Stomach (tissue), 9 donors: ENCODE data around the gene ZNF716. TPM values are rescaled to one million over a fixed set of nuclear protein-coding genes. Genes with fewer than 3 reads are reported as not detected.

ENCODE experiments used
- DNase-seq, 2 donors: peaks; one replicate each; pipeline versions ENCODE4 v3.0.0 to v3.0.0-alpha.2; 2013 to 2019
- H3K27ac ChIP-seq, 5 donors: fragments of 200-600 bp in 4 of 5; sonication (generic) in 4 of 5; one replicate each; pipeline ENCODE4 v1.5.1; 2013 to 2019; ENCODE audit warnings: mild to moderate bottlenecking in 1 of 5, moderate library complexity in 1 of 5
- H3K27me3 ChIP-seq, 3 donors: fragments of 200-600 bp; sonication (generic); one replicate each; pipeline ENCODE4 v1.5.1; 2017 to 2019; ENCODE audit warnings: mixed run types in 1 of 3
- H3K36me3 ChIP-seq, 4 donors: fragments of 200-600 bp; sonication (generic); 1 replicate in 3 of 4; 2 replicates in 1 of 4; pipeline ENCODE4 v1.5.1; 2016 to 2019
- H3K4me1 ChIP-seq, 4 donors: fragments of 200-600 bp; sonication (generic); one replicate each; pipeline ENCODE4 v1.5.1; 2016 to 2019
- H3K4me3 ChIP-seq, 4 donors: fragments of 200-600 bp; sonication (generic) in 3 of 4; one replicate each; pipeline ENCODE4 v1.5.1; 2016 to 2019; ENCODE audit warnings: mild to moderate bottlenecking in 1 of 4
- H3K9me3 ChIP-seq, 4 donors: fragments of 200-600 bp; sonication (generic); one replicate each; pipeline ENCODE4 v1.5.1; 2016 to 2019
- CTCF ChIP-seq, 7 experiments: fragments of 450-650 bp in 4 of 7; fragments of 200-600 bp in 3 of 7; sonication (generic) in 3 of 7; IDR thresholded peaks; one replicate each; pipeline ENCODE4 v1.5.1; 2016 to 2019; ENCODE audit warnings: antibody characterized with exemption in 7 of 7, control low read depth in 2 of 7, mild to moderate bottlenecking in 1 of 7
- EP300 ChIP-seq: sonication (generic); formaldehyde crosslinking; IDR thresholded peaks from one replicate; pipeline ENCODE4 v1.6.1; 2017; ENCODE audit warnings: antibody characterized with exemption
- POLR2A ChIP-seq, 4 donors: fragments of 450-650 bp; IDR thresholded peaks; one replicate each; pipeline ENCODE4 v1.6.1; 2016; ENCODE audit warnings: antibody characterized with exemption in 4 of 4, control low read depth in 2 of 4, mild to moderate bottlenecking in 1 of 4, moderate library complexity in 1 of 4
- POLR2AphosphoS5 ChIP-seq, 3 donors: sonication (generic); formaldehyde crosslinking; IDR thresholded peaks; one replicate each; pipeline ENCODE4 v1.6.1; 2016; ENCODE audit warnings: antibody characterized with exemption in 3 of 3
- WGBS, 5 donors: extraction: QIAGEN DNeasy Blood & Tissue Kit in 3 of 5; methylation state at CpG; one replicate each; pipeline versions ENCODE4 v1.1.5 to v1.1.7; 2013 to 2018; 5-methylcytosine and 5-hydroxymethylcytosine counted together
- intact Hi-C: fragments of 100-400 bp; cut with DNase I; formaldehyde crosslinking; loops from one replicate; pipeline ENCODE4 v1.15.1; 2023; ENCODE audit warnings: low total_unique reads
- polyA plus RNA-seq, 3 donors: library from polyadenylated mRNA; stranded (reverse); fragments of 200-250 nt; gene quantifications; one replicate each; pipeline ENCODE4 v1.2.3, GENCODE V29; 2013
- small RNA-seq, 4 donors: library from RNA; depleted of rRNA; stranded (forward); fragments of <200 nt; gene quantifications; one replicate each; pipeline ENCODE3, GENCODE V24; 2016
- total RNA-seq, 5 donors: library from RNA; depleted of rRNA; stranded (reverse); fragments of >200 nt; gene quantifications; one replicate each; pipeline versions ENCODE4 v1.1.0 to v1.2.3, GENCODE V29; 2014 to 2016
- donor health status: healthy with polysubstance abuse.
- donor health status: Bipolar disorder and iron deficiency.
- donor health status: healthy.

ZNF716 gene
- total and polyA plus RNA-seq, 8 donors = 0.18 TPM; not detected in 7

- Histone ChIP-seq H3K36me3 (no peaks in the 10 kb centered on the region), H3K4me3 (no peak overlapping the region), H3K27me3 (no peaks in the 10 kb centered on the region), H3K27ac (no peak overlapping the region), H3K9me3 (peaks cover 7 to 78% (median 52%) of the 10 kb centered on the region in 4 donors), H3K4me1 (no peaks in the 10 kb centered on the region)
- no peak for TF ChIP-seq EP300
- no peak for TF ChIP-seq POLR2A (IDR thresholded peaks at IDR 0.05)
- no peak for TF ChIP-seq POLR2AphosphoS5 (IDR thresholded peaks at IDR 0.05)
- TF ChIP-seq CTCF (IDR thresholded peaks at IDR 0.05) = no peak
- DNase-seq = no peak
- intact Hi-C loops = no loop called here
- 58 to 69% (median 63%) methylated on average over 6 of the region's 6 CpGs for WGBS, 5 donors
Measured at GRCh38 chr7:57496395-57496794, 46.4 kb downstream of the ZNF716 start.

GRCh38 chr7:57505176-57505575 is 55.2 kb downstream of the ZNF716 start:
- H3K27me3 ChIP-seq = no peaks in the 10 kb centered on the region
- TF ChIP-seq POLR2AphosphoS5 (IDR thresholded peaks at IDR 0.05) = no peak
- no peak for TF ChIP-seq CTCF (IDR thresholded peaks at IDR 0.05)
- no peak for TF ChIP-seq EP300
- no peak for TF ChIP-seq POLR2A (IDR thresholded peaks at IDR 0.05)
- WGBS, 5 donors = 38 to 89% (median 73%) methylated on average over 1 of the region's 1 CpG
- peaks cover 0 to 60% (median 32%) of the 10 kb centered on the region in 4 donors for H3K9me3 ChIP-seq
- no peak overlapping the region for H3K4me3 ChIP-seq
- DNase-seq = no peak
- no peak overlapping the region for H3K27ac ChIP-seq
- H3K4me1 ChIP-seq = no peaks in the 10 kb centered on the region
- H3K36me3 ChIP-seq = no peaks in the 10 kb centered on the region
- intact Hi-C loops = no loop called here

Small RNAs within 50 kb of the gene (small RNA-seq; reads per million reads assigned to genes)
- gene MIR3147 = 0 reads per million in 4 donors
